K562 (cell line): ENCODE measurements around the gene BBLN. TPM values are rescaled to one million over a fixed set of nuclear protein-coding genes. Genes with fewer than 3 reads are reported as not detected.

ENCODE experiments used
- CBX3 ChIP-seq, 2 experiments: IDR thresholded peaks; 1 replicate in 1 of 2; 2 replicates in 1 of 2; pipeline ENCODE4 v1.6.1; 2012; ENCODE audit warnings: inconsistent platforms in 2 of 2, low read length in 2 of 2, borderline replicate concordance in 1 of 2, control low read depth in 1 of 2
- CEBPZ ChIP-seq: fragments of 150-350 bp; IDR thresholded peaks from 2 replicates; pipeline ENCODE4 v1.6.1; 2014; ENCODE audit warnings: low read depth, mild to moderate bottlenecking, low read length, borderline replicate concordance
- DMBX1 ChIP-seq: fragments of 250-450 bp; sonication (Bioruptor Pico); IDR thresholded peaks from 2 replicates; pipeline ENCODE4 v1.8.0; 2022; ENCODE audit warnings: inconsistent platforms, mild to moderate bottlenecking, moderate library complexity, borderline replicate concordance
- GATAD2B ChIP-seq: fragments of 450-650 bp; IDR thresholded peaks from 2 replicates; pipeline ENCODE4 v1.6.1; 2017; ENCODE audit warnings: mild to moderate bottlenecking, borderline replicate concordance
- GTF2A2 ChIP-seq: IDR thresholded peaks from 2 replicates; pipeline ENCODE4 v1.6.1; 2016; ENCODE audit warnings: mild to moderate bottlenecking, missing genetic modification characterization, missing compliant biosample characterization
- HDAC3 ChIP-seq: fragments of 450-650 bp; IDR thresholded peaks from 2 replicates; pipeline ENCODE4 v1.6.1; 2018; ENCODE audit warnings: borderline replicate concordance, mild to moderate bottlenecking, moderate library complexity; ENCODE audit not compliant: partially characterized antibody
- HIVEP1 ChIP-seq: fragments of 250-450 bp; sonication (Bioruptor Pico); IDR thresholded peaks from 2 replicates; pipeline ENCODE4 v1.4.0; 2020; ENCODE audit warnings: mild to moderate bottlenecking
- MXI1 ChIP-seq: IDR thresholded peaks from 2 replicates; pipeline ENCODE4 v1.6.1; 2011; ENCODE audit warnings: low read depth, mild to moderate bottlenecking, improper control_type of control experiment, low read length
- MYNN ChIP-seq, 2 experiments: sonication (generic); formaldehyde crosslinking in 1 of 2; IDR thresholded peaks; 2 replicates each; pipeline versions ENCODE4 v1.5.0 to v1.6.1; 2016 to 2020; ENCODE audit warnings: antibody characterized with exemption in 1 of 2, missing genetic modification reagents in 1 of 2
- OTX1 ChIP-seq: fragments of 450-650 bp; formaldehyde crosslinking; IDR thresholded peaks from 2 replicates; pipeline ENCODE4 v1.4.0; 2022; ENCODE audit warnings: mild to moderate bottlenecking
- PBX2 ChIP-seq, 2 experiments: IDR thresholded peaks in 1 of 2; conservative IDR thresholded peaks in 1 of 2; 2 replicates each; pipeline ENCODE4 v1.6.1; 2016; ENCODE audit warnings: low read depth in 2 of 2, mild to moderate bottlenecking in 1 of 2, missing compliant biosample characterization in 1 of 2, missing genetic modification characterization in 1 of 2, moderate library complexity in 1 of 2
- SPI1 ChIP-seq: IDR thresholded peaks from 2 replicates; pipeline ENCODE4 v1.6.1; 2011; ENCODE audit warnings: low read depth, low read length, control low read depth, borderline replicate concordance
- SRSF1 ChIP-seq: fragments of 200-400 bp; formaldehyde crosslinking; IDR thresholded peaks from 2 replicates; pipeline ENCODE4 v1.6.1; 2017; ENCODE audit warnings: mild to moderate bottlenecking, low read depth, low read length, moderate library complexity
- TBP ChIP-seq: optimal IDR thresholded peaks from 2 replicates; pipeline ENCODE3; 2011; ENCODE audit warnings: low read depth, low read length, improper control_type of control experiment
- VEZF1 ChIP-seq: fragments of 200-800 bp; sonication (Bioruptor generic); IDR thresholded peaks from 2 replicates; pipeline ENCODE4 v1.6.1; 2017; ENCODE audit warnings: missing genetic modification characterization, missing compliant biosample characterization
- ZBTB7A ChIP-seq: IDR thresholded peaks from 2 replicates; pipeline ENCODE4 v1.6.1; 2011; ENCODE audit warnings: low read depth, mild to moderate bottlenecking, low read length, moderate library complexity, borderline replicate concordance; ENCODE audit not compliant: control insufficient read depth
- ZNF311 ChIP-seq: fragments of 250-450 bp; sonication (Bioruptor Pico); IDR thresholded peaks from 2 replicates; pipeline ENCODE4 v1.4.0; 2020; ENCODE audit warnings: mild to moderate bottlenecking, moderate library complexity
- ZNF408 ChIP-seq: fragments of 250-450 bp; sonication (Bioruptor Pico); IDR thresholded peaks from 2 replicates; pipeline ENCODE4 v1.4.0; 2020; ENCODE audit warnings: low read depth, mild to moderate bottlenecking, moderate library complexity
- ZNF644 ChIP-seq: fragments of 200-800 bp; sonication (Bioruptor generic); IDR thresholded peaks from 2 replicates; pipeline ENCODE4 v1.6.1; 2016; ENCODE audit warnings: low read depth, missing genetic modification characterization, missing compliant biosample characterization
- polyA plus RNA-seq, 8 experiments: library from polyadenylated mRNA; depleted of rRNA in 4 of 8; stranded (reverse) in 5 of 8; unstranded in 3 of 8; fragments of >200 nt; fragmentation: Nextera tagmentation in 2 of 8; fragmentation: Illumina TruSeq in 1 of 8; extraction: Ambion mirVana in 2 of 8; extraction: Trizol in 1 of 8; gene quantifications; 2 replicates each; pipeline versions ENCODE4 v1.2.1 to v1.2.3, GENCODE V29; 2011 to 2014; ENCODE audit warnings: inconsistent platforms in 1 of 8, missing spikeins in 1 of 8
- total RNA-seq, 7 experiments: library from RNA; depleted of rRNA in 6 of 7; stranded (reverse); fragments of >200 nt in 6 of 7; fragmentation: Illumina TruSeq in 2 of 7; extraction: Trizol in 2 of 7; gene quantifications; 2 replicates each; pipeline versions ENCODE4 v1.2.1 to v1.2.3, GENCODE V29; 2011 to 2021; ENCODE audit warnings: low replicate concordance in 1 of 7

BBLN gene
- total and polyA plus RNA-seq, 9 of the 15 experiments (the other 6 are each of a cell fraction or from before 2014, with no cell fraction given): 4.2 to 331 (median 87.1) TPM

GRCh38 chr9:128192601-128193371 is 32.7 kb downstream of the BBLN start (continued):
- TF ChIP-seq ZNF408 (CRISPR knock-in tag) (no peak), SRSF1 (no peak), ZBTB7A (0 out of 2 replicates have a peak, but pooled peaks have one; percentile 44), GATAD2B (no peak), MXI1 (peak; percentile 49; the same call in 1 of the 2 replicates), PBX2 (CRISPR knock-in tag; IDR thresholded peaks at IDR 0.05; ENCODE audit: low read depth) (no peak), PBX2 (tag; conservative IDR thresholded peaks at IDR 0.05; ENCODE audit: low read depth) (peak; percentile 91), GTF2A2 (no peak), VEZF1 (no peak), HIVEP1 (CRISPR knock-in tag) (0 out of 2 replicates have a peak, but pooled peaks have one; percentile 66), CBX3 (IDR thresholded peaks at IDR 0.05; ENCODE audit: borderline replicate concordance in 1 of 2, low read length in 2 of 2) (no peak; a peak in 1 of 3 replicates), OTX1 (CRISPR knock-in tag) (peak; percentile 26; the same call in 1 of the 2 replicates), HDAC3 (no peak), TBP (no peak), DMBX1 (CRISPR knock-in tag) (peak; percentile 62; the same call in 1 of the 2 replicates), SPI1 (no peak), ZNF644 (tag) (no peak), CEBPZ (no peak), ZNF311 (CRISPR knock-in tag) (0 out of 2 replicates have a peak, but pooled peaks have one; percentile 27), MYNN (IDR thresholded peaks at IDR 0.05) (no peak), MYNN (CRISPR knock-in tag; IDR thresholded peaks at IDR 0.05) (no peak)
